ENCODE data around the gene PIGB.
A peak's percentile ranks its signal among the peaks of the same experiment; 100 is the strongest.
"Not testable (repeated sequence)": the region's sequence is repeated elsewhere in the genome, so short reads cannot be mapped to it uniquely, and the experiment has no call there.

The PIGB gene

DNA sequence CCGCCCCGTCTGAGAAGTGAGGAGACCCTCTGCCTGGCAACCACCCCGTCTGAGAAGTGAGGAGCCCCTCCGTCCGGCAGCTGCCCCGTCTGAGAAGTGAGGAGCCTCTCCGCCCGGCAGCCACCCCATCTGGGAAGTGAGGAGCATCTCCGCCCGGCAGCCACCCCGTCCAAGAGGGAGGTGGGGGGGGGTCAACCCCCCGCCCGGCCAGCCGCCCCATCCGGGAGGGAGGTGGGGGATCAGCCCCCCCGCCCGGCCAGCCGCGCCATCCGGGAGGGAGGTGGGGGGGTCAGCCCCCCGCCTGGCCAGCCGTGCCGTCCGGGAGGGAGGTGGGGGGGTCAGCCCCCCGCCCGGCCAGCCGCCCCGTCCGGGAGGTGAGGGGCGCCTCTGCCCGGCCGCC is 16.2 kb upstream of the PIGB start:
- DNase-seq: not testable (repeated sequence)

DNA sequence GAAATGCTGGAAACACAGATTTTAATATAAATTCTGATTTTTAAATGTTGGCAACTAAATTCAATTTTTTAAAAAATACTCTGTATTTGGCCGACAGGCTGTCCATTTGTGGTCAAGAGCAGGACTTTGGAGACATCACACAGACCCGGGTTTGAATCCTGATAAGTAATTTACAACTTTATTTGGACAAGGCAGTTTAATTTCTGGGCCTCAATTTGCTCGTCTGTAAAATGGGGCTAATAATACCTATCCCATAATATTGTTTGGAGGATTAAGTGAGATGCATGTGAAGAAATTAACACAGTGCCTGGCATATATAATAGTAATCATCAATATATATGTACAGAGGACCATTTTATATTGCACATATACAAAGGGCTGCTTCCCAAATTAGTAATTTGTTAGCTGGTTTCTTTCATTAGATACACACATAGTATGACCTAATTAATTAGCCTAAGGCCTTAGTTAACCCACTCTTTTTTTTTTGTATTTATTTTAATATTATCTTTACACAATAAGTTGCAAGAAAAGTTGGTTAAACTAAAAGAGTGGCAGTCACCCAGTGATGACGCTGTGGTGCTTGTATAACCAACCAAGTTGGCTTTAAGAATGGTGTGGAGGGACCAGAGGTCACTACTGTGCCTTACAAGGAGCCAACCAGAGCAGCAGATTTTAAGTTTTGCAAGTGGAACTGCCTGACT is 665 bp downstream of the PIGB start:
- no peak for DNase-seq

DNA sequence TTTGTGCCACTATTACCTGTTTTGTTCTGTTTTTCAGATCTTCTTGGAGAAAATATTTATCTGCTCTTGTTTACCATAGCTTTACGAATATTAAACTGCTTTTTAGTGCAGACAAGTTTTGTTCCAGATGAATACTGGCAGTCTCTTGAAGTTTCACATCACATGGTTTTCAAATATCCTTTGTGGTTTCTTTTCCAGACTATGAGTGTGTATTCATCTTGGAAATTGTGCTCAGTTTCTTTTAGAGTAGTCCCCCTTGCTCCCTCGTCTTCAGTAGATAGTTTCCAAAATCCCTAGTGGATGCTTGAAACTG is 1.2 kb downstream of the PIGB start:
- no peak for DNase-seq

DNA sequence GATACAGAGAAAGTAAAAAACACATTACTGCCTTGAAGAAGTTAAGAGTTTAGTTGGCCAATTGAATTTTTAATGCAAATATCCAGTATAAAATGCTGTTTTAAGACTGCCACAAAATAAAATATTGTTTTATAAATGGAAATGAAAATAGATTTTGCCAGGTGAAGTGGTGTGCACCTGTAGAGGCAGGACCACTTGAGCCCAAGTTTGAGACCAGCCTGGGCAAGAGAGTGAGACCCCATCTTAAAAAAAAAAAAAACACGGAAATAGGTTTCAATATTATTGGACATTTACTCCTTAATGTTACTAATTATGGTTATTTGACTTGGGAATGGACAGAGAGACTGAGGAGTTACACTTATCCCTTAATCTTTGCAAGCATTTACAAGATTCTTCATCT is 1.9 kb downstream of the PIGB start:
- no peak for DNase-seq

DNA sequence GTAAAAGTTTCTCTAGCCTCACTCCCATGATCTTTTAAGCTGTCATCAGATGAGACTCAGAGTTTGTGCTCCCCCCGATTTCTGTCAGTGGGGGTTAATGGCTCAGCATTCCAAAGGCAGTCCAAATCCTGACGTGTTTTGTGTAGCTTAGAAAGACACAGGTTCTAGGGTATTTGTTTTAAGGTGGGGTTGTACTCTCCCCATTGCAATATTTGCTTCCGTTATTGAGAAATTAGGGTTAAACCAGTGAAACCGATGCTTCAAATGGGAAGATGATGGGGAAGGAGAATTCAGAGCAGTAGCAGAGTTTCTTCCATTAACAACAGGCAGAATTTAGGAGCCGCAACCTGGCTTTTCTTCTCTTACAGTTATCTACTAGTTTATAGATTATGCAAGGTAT is 3.4 kb downstream of the PIGB start:
- no peak for DNase-seq

DNA sequence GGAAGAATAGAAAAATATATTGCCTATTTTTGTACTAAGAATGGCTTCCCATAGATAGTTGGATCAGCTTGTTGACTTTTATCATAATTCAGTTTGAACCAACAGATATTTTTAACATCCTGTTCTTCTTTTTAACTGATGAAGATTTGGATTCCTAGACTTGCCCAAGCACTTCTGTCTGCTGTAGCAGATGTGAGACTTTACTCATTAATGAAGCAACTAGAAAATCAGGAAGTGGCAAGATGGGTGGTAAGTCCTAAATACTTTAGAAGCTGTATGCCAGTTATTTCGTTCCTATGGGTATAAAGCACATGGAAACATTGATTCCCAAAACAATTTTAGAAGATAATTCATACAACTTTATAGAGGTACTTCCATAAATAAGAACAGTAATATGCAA is 8.4 kb downstream of the PIGB start:
- no peak for DNase-seq

DNA sequence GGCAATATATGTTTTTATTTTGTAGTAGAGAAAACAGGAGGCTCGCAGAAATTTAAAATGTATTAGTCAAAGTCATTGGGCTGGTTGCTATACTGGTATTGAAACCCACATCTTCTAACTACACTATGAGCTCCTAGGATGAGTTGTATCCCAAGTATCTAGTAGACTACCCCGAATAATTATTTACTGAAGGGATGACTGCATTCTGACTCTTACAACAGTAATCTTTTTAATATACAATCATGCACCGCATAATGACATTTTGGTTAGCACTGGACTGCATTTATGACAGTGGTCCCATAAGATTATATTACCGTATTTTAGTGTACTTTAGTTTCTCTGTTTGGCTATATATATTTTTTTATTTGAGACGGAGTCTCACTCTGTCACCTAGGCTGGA is 15.3 kb downstream of the PIGB start:
- no peak for DNase-seq

DNA sequence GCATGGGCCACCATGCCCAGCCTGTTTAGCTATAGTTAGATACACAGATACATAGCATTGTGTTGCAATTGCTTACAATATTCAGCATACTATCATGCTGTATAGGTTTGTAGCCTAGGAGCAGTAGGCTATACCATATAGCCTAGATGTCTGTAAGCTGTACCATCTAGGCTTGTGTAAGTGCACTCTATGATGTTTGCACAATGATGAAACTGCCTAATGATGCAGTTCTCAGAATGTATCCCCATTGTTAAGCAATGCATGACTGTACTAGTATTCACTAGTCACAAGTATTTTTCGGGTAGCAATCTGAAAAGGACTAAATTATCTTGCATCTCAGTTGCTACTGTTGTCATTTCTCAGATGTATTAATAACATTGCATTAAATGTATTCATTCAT is 16.0 kb downstream of the PIGB start:
- DNase-seq: no peak

DNA sequence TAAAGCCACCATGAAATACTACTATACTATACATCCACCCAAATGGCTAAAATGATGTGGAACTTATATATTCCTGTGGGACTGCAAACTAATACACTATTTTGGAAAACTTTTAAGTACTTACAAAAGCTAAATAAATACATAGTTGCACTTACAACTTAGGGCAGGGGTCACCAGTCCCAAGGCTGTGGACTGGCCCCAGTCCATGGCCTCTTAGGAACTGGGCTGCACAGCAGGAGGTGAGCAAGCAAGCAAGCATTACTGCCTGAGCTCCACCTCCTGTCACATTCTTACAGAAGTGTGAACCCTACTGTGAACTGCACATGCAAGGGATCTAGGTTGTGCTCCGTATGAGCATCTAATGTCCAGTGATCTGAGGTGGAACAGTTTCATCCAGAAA is 18.1 kb downstream of the PIGB start:
- DNase-seq: no peak

DNA sequence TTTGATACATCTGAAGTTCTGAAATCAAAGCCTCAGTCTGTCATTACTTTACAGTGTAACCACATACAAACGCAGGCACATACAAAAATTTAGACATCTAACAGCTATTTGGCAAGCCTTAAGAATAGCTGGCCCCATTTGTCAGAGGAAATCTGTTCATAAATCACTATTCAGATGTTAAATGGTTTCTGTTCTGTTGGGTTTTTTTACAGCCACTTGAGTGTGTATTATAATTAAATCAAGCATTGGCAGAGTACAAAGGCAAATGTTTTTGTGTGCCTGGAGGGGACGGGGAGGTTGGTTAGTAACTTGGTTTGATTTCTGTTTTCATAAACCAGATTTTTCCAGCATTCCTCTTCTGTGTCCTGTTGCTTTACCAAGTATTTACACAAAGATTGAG is 24.1 kb downstream of the PIGB start:
- peak; percentile 11 for DNase-seq

DNA sequence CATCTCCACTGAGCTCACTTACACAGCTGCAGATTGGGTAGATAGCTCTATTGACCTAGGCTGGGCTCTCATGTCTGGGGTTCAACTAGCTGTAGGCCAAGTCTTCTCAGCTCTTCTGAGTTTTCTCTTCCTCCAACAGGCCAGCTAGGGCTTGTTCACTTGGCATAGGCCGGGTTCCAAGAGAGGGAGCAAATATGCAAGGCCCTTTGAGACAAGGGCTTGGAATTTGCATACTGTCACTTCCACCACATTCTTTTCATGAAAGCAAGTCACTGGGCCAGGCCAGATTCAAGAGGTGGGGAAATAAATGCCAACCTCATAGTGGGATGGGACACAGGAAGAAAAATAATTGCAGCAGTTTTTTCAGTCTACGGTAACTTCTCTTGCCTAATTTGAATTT is 25.2 kb downstream of the PIGB start:
- DNase-seq: no peak

DNA sequence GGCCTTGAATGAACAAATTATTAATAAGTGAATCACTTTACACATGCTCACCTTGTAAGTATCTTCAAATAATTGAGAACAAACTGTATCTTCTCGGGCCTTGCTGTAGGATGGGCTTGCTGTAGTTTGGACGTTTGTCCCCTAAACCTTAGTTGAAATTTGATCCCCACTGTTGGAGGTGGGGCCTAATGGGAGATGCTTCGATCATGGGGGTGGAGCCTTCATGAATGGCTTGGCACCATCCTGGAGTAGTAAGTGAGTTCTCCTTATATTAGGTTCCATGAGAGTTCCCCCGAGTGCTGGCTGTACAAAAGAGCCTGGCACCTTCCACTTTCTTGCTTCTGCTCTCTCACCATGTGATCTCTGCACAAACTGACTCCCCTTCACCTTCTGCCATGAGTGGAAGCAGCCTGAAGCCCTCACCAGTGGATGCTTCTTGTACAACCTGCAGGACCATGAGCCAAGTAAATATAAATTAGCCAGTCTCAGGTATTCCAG is 29.3 kb downstream of the PIGB start:
- DNase-seq: no peak

DNA sequence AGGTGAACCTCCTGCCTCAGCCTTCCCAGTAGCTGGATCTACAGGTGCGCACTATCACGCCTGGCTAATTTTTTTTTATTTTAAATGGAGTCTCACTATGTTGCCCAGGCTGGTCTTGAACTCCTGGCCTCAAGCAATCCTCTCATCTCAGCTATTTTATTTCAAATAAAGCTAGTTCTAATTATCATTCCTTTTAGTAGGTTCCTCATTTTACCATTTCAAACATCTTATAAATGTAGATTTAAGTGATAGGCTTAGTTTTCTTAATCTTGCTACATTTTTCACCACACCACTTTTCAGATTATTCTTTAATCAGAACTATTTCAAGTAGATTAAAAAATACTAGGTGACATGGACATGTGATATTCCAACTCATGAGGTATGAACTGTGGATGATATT is 30.3 kb downstream of the PIGB start:
- DNase-seq: no peak

DNA sequence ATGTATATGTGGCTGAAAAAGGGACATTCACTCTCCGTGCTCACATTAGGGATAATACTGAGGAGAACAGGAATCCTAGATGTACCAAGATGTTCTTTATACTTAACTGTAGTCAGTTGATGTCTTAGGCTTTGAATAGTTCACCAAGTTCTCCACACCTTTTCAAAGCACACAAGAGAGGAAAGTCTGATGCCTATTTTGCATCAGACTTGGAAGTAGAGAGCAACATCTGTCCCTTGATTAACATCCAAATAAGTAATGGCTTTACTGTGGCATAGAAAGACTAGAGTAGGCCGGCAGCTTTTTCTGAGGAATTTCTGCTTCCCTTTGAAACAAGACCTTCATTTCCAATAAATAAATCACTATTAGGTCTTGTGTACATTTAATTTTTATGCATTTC is 34.0 kb downstream of the PIGB start:
- DNase-seq: no peak

DNA sequence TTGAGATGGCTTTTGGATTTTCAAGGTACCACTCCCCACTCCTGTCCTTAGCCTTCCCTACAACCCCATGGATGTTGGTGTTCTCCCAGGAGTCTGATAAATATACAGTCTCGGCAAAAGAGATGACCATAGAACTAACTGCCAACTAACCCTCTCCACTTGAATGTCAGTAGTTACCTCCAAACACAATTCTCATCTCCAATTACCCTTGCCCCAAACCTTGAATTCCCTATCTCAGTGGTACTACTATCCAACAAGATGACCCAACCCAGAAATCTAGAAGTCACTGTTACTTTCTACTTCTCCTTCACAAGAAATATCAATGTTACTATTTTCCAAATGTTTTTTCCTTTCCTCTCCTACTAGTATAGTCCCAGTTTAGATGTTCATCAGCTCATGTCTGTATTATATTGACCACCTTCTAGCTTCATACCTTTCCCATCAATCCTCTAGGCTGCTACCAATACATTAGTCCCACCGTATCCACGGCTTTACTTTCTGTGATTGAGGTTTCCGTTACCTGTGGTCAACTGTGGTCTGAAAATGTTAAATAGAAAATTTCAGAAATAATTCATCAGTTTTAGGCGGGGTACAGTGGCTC is 38.1 kb downstream of the PIGB start:
- DNase-seq: no peak

DNA sequence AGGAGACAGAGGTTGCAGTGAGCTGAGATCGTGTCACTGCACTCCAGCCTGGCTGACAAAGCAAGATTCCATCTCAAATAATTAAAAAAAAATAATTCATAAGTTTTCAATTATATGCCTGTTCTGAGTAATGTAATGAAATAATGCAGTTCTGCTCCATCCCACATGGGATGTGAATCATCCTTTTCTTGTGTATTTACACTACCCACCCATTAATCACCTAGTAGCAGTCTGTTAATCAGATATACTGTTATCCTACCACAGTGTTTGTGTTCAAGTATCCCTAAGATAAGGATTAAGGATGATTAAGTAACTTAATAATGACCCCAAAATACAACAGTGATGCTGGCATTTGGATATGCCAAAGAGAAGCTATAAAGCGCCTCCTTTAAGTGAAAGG is 38.8 kb downstream of the PIGB start:
- DNase-seq: no peak

DNA sequence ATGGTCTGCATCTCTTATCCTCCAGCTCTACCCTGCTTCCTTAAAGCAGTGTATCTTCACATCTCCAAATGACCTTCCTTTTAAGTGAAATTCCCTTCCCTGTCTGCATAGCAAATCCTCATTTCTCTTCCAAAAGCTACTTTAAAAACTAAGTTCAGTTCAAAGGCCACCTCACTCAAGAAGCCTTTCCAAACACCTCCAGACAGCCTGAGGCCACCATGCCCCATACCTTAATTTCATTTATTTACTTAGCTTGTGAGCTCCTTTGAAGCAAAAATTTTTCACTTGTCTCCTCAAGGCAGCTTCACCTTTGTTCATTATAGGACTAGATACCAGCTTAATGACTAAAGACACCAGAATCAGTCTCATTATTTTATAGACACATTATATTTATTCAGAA is 39.4 kb downstream of the PIGB start:
- DNase-seq: no peak

DNA sequence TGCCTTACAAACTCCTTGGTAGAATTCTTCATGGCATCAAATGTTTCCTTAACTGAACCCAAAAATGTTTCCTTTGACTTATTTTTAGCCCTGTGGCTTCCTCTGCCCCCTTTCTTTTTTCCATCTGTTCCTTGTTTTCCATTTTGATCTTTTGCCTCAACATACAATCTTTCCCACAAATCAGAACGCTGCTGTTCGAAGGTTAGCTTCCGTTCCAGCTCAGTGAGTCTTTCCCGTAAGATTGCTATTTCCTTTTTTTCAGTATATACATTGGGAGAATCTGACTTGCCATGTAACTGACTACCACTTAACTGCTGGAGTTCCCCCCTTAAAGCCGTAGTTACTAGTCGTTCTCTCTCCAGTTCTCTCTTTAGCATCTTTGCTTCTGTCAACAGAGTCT is 41.2 kb downstream of the PIGB start:
- DNase-seq: no peak

DNA sequence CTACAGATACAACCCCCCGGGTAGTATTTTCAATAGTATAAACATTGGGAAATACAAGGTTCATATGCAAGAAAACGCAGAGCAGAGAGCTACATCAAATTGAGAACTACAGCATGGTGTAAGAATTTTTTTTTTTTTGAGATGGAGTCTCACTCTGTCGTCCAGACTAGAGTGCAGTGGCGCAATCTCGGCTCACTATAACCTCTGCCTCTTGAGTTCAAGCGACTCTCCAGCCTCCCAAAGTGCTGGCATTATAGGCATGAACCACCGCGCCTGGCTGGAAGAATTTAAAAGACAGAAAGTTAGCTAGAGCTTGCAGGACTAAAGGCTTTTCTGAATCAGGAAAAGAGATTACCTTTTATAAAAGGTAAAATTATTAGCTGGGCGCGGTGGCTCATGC is 42.0 kb downstream of the PIGB start:
- no peak for DNase-seq

DNA sequence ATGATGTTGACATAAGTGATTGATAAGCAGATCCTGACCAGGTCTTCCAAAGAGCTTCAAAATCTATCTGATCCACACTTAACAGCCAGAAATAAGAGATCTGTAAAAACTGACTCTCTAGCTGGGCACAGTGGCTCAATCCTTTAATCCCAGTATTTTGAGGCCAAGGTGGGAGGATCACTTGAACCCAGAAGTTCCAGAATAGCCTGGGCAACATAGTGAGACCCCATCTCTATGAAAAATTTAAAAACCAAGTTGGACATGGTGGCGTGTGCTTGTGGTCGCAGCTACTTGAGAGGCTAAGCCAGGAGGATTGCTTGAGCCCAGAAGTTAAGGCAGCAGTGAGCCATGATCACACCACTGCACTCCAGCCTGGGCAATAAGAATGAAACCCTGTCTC is 43.6 kb downstream of the PIGB start:
- no peak for DNase-seq

DNA sequence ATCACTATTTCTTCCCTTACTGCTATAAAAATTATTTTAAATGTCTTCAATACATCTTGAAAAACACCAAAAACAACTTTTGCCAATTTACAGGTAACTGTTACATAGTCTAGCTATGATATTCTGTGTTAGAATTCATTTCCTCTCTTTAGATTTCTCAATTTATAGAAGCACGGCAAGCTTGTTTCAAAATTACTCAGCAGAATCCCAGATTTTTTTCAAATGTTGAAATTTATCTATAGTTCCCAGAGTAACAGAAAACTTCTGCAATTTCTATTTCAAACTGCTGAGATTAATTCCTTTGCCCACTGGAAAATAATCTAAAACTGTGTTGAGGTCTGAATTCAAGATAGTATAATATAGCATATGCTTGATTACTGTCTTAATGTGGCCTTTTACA is 48.0 kb downstream of the PIGB start:
- DNase-seq: no peak

DNA sequence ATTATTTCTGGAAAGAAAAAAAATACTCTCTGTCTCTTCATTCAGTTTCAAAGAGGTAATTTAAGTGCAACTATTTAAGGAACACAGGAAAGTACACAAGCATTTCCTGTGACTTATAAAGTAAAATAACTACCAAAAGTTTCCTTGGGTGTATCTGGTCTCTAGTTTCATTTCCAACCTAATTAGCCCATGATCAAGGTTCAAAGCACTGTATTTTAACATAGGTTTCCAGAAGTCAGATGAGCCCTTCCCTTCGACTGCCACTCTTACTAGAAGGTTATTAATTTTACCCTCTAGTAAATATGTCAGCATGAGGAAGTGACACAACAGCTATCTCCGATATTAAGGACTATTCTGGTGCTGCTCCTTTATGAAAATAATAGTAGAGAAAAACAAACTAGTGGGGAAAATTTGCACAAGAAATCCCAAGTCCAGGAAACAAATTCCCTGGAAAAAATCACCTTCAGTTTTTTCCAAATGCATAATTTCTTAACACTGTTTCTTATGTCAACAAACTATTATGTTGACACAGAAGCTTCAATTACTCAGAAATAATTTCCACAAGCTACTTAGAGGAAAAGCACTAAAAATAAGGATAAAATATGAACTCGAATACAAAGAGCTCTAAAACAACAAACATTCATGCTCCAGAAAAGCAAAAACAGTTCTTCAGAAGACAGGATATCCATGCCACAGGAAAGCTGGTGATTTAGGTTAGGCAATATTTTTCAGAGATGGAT is 53.8 kb downstream of the PIGB start:
- DNase-seq: no peak

DNA sequence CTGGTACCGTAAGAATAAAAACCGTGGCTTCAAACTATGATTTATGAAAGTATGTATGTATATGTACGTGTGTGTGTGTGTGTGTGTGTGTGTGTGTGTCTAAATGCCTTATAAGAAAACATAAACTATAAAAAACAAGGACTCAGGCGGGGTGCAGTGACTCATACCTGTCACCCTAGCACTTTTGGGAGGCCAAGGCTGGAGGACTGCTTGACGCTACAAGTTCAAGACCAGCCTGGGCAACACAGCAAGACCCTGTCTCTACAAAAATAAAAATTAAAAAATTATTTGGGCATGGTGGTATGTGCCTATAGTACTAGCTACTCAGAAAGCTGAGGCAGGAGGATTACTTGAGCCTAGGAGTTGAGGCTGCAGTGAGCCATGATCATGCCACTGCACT is 60.1 kb downstream of the PIGB start:
- DNase-seq: no peak

DNA sequence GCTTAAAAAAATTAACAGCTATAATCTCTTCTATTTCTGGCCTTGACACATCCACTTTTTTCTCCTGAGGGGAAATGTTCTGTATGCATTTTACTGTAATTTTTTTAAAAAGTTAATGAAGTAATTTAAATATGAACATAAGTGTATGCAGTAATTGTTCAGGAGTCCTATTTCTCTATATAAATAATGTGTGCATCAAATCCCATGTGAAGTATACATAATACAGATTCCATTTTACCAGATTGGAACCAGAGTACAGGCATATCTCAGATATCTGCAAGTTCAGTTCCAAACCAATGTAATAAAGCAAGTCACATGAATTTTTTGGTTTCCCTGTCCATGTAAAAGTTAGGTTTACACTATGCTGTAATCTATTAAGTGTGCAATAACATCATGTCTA is 62.6 kb downstream of the PIGB start:
- no peak for DNase-seq

DNA sequence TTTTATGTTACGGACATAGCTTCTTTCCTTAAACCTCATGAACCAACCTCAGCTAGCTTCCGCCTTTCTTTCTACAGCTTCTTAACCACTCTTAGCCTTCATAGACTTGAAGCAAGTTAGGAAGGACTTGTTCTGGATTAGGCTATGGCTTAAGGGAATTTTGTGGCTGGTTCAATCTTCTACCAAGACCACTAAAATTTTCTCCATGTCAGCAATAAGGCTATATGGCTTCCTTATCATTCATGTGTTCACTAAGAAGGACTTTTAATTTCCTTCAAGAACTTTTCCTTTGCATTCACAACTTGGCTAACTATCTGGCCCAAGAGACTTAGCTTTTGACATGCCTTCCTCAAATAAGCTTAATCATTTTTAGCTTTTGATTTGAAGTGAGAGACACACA is 64.7 kb downstream of the PIGB start:
- no peak for DNase-seq

Measured in NCI-H2171 (cell line).